ENCODE measurements around the gene ARID1B.

DNA sequence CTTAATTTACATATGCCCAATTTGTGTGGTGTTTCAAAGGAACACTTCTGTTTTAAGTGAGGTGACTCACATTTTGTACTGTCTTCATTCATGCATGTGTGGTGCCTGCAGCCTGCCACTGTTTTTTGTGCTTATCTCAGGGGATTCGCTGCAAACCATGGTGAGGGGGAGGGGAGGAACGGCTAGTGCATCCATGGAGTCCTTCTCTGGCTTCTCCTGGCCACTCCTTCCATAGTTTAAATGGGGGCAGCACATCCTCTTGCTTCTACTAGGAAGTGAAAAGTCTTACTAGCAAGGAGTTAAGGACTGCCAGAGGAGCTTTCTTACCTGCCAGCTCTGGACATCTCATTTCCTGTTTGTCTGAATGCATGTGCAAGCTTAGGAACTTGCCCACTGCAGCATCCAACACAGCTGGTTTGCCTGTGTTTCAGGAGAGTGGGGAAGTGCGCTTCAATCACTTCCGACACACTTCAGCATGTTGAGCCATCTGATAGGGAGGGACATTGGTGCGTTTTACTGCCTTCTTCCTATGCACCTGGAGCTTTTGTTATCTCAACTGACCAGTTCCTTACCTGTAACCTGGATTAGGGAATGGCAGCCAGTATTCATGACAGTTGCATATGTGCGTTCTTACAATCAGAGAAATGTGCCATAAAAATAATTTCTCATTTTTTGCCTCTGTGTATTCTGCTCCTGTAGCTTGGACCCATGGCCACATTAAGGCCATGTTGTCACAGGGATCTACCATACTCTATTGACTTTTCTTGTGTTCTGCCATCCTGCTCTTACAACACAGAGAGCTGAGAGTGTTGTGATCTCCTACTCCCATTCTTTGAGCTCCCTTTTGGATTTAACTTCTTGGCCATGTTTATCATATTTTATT lies 211.3 kb downstream of the ARID1B start:
- TF ChIP-seq, protein P1, sequence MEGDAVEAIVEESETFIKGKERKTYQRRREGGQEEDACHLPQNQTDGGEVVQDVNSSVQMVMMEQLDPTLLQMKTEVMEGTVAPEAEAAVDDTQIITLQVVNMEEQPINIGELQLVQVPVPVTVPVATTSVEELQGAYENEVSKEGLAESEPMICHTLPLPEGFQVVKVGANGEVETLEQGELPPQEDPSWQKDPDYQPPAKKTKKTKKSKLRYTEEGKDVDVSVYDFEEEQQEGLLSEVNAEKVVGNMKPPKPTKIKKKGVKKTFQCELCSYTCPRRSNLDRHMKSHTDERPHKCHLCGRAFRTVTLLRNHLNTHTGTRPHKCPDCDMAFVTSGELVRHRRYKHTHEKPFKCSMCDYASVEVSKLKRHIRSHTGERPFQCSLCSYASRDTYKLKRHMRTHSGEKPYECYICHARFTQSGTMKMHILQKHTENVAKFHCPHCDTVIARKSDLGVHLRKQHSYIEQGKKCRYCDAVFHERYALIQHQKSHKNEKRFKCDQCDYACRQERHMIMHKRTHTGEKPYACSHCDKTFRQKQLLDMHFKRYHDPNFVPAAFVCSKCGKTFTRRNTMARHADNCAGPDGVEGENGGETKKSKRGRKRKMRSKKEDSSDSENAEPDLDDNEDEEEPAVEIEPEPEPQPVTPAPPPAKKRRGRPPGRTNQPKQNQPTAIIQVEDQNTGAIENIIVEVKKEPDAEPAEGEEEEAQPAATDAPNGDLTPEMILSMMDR (IDR thresholded peaks at IDR 0.05): no peak
- no peak for TF ChIP-seq POLR2A (IDR thresholded peaks at IDR 0.05)
